Measurements from ENCODE around the gene GALNT3.

- TF ChIP-seq, protein P1, sequence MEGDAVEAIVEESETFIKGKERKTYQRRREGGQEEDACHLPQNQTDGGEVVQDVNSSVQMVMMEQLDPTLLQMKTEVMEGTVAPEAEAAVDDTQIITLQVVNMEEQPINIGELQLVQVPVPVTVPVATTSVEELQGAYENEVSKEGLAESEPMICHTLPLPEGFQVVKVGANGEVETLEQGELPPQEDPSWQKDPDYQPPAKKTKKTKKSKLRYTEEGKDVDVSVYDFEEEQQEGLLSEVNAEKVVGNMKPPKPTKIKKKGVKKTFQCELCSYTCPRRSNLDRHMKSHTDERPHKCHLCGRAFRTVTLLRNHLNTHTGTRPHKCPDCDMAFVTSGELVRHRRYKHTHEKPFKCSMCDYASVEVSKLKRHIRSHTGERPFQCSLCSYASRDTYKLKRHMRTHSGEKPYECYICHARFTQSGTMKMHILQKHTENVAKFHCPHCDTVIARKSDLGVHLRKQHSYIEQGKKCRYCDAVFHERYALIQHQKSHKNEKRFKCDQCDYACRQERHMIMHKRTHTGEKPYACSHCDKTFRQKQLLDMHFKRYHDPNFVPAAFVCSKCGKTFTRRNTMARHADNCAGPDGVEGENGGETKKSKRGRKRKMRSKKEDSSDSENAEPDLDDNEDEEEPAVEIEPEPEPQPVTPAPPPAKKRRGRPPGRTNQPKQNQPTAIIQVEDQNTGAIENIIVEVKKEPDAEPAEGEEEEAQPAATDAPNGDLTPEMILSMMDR (IDR thresholded peaks at IDR 0.05), result no peak
- no peak for TF ChIP-seq POLR2AphosphoS5 (IDR thresholded peaks at IDR 0.05; ENCODE audit: low read depth, low read length)
- no peak for TF ChIP-seq SMC3 (IDR thresholded peaks at IDR 0.05; ENCODE audit: low read depth, low read length)
- TF ChIP-seq CHD2 (IDR thresholded peaks at IDR 0.05; ENCODE audit: low read length, partially characterized antibody), result no peak
- TF ChIP-seq EP300 (IDR thresholded peaks at IDR 0.05; ENCODE audit: borderline replicate concordance in 1 of 2, low read depth in 1 of 2, low read length in 1 of 2), result no peak
- no peak for TF ChIP-seq ZBTB33 (IDR thresholded peaks at IDR 0.05; ENCODE audit: borderline replicate concordance, low read depth)
- TF ChIP-seq ELF1 (IDR thresholded peaks at IDR 0.05), result no peak
Observed at GRCh38 chr2:165697748-165698443, 96.2 kb downstream of the GALNT3 start.
